GM12872 (cell line): Measurements from ENCODE around the gene LIN54.
A peak's percentile ranks its signal among the peaks of the same experiment; 100 is the strongest.

Experiments used
- CTCF ChIP-seq: IDR thresholded peaks from 3 replicates; pipeline ENCODE4 v1.5.1; 2011; ENCODE audit warnings: low read depth, mild to moderate bottlenecking, low read length, moderate library complexity; ENCODE audit not compliant: insufficient read depth

Gene LIN54

GRCh38 chr4:82900411-82901182 is 110.0 kb downstream of the LIN54 start, which contains the start of gene THAP9:
Gene THAP9, plus strand, starts transcription at chr4:82900735. Its CDS starts 68 bp downstream, at chr4:82900803.
- TF ChIP-seq CTCF = no peak

- no peak for TF ChIP-seq CTCF
Observed at GRCh38 chr4:82900066-82900410, 110.6 kb downstream of the LIN54 start.

GRCh38 chr4:82899374-82900065 is 111.1 kb downstream of the LIN54 start:
- no peak for TF ChIP-seq CTCF

GRCh38 chr4:82898322-82899243 is 112.0 kb downstream of the LIN54 start:
- peak; percentile 24; the same call in 1 of the 3 replicates for TF ChIP-seq CTCF

- TF ChIP-seq CTCF = no peak
Observed at GRCh38 chr4:82896755-82897154, 113.9 kb downstream of the LIN54 start.

- no peak for TF ChIP-seq CTCF
Observed at GRCh38 chr4:82893942-82894341, 116.7 kb downstream of the LIN54 start.

GRCh38 chr4:82892467-82892802 is 118.2 kb downstream of the LIN54 start:
- no peak for TF ChIP-seq CTCF
